ENCODE measurements around the gene MLST8. TPM values are rescaled to one million over a fixed set of nuclear protein-coding genes. Genes with fewer than 3 reads are reported as not detected.

Gene MLST8
- total and polyA plus RNA-seq, 2 donors (not counting 3 experiments of a cell fraction or from before 2014, with no cell fraction given) = 36.9 to 129 TPM

DNA sequence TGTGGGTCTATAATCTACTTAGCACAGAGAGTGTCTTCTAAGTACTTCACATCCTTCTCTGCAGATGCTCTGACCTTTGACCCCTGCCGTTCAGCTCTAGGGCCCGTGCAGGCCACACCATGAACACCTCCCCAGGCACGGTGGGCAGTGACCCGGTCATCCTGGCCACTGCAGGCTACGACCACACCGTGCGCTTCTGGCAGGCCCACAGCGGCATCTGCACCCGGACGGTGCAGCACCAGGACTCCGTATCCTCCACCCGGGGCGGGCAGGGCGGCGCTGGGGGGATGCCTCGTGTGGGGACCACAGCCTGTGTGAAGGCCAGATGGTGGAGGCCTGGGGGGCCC, 686 bp downstream of the MLST8 start:
- Histone ChIP-seq H3K27ac (ENCODE audit: insufficient read depth, low read depth, low read length) (no peak overlapping the region), H4K20me1 (replicated peaks; ENCODE audit: control insufficient read depth, extremely low read depth, insufficient read depth, low read length) (no peaks in the 10 kb centered on the region), H3K9me3 (replicated peaks; ENCODE audit: control insufficient read depth, insufficient read depth, low read length) (no peaks in the 10 kb centered on the region), H3K27me3 (ENCODE audit: control insufficient read depth in 2 of 2, insufficient read depth in 2 of 2, low read length in 2 of 2) (no peaks in the 10 kb centered on the region), H3K4me3 (replicated peaks in 1 of 3; ENCODE audit: insufficient read depth in 1 of 3, low read depth in 1 of 3, low read length in 3 of 3) (peak overlapping the region; percentile 58 to 91 (median 73)), H3K9ac (replicated peaks; ENCODE audit: extremely low read depth, insufficient read depth, low read length) (peak overlapping the region; percentile 88), H3K4me2 (ENCODE audit: insufficient read depth, low read length) (peak overlapping the region; percentile 72), H2AFZ (ENCODE audit: low read depth, low read length) (peak overlapping the region; percentile 61), H3K79me2 (ENCODE audit: control insufficient read depth, insufficient read depth, low read length) (peaks cover 7% of the 10 kb centered on the region), H3K9me1 (replicated peaks; ENCODE audit: control insufficient read depth, extremely low read depth, insufficient read depth, low read length) (no peaks in the 10 kb centered on the region), H3K36me3 (ENCODE audit: control insufficient read depth in 2 of 2, extremely low read depth in 1 of 2, insufficient read depth in 2 of 2, low read length in 2 of 2) (peaks cover 0 to 22% of the 10 kb centered on the region in 2 experiments), H3K4me1 (ENCODE audit: control insufficient read depth, extremely low read depth, insufficient read depth, low read length) (peaks cover 10% of the 10 kb centered on the region)
- ChIA-PET CTCF (interaction anchor here (1.0 kb wide), 1 partner anchor 49 kb away, joined by 3 read pairs; no protein-coding TSS in a partner anchor), POLR2A (interaction anchor here (1.3 kb wide), 1 partner anchor 51 kb away, joined by 5 read pairs; the partner anchor contains the start of gene TRAF7)
- intact Hi-C loops (cut with micrococcal nuclease) = loop anchor here (1.0 kb wide), 3 partner anchors 9 to 51 kb away; partner anchors contain the start of genes E4F1 and TRAF7
- DNase-seq (ENCODE audit: low read depth, low spot score) (no peak), FAIRE-seq (no peak)
- dilution Hi-C loops (cut with MboI; ENCODE audit: extremely low pct_ligation_motif_present, low sequenced_read_pairs) = no loop called here
- BruUV-seq (replicated peaks) = TSS peak; percentile 28
- TF ChIP-seq, protein P1, sequence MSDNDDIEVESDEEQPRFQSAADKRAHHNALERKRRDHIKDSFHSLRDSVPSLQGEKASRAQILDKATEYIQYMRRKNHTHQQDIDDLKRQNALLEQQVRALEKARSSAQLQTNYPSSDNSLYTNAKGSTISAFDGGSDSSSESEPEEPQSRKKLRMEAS (IDR thresholded peaks at IDR 0.05; ENCODE audit: insufficient read depth, insufficient read length) = no peak
- TF ChIP-seq GATA2 (IDR thresholded peaks at IDR 0.05; ENCODE audit: insufficient read depth, insufficient read length, low read depth, low read length) (no peak), JUN (IDR thresholded peaks at IDR 0.05; ENCODE audit: borderline replicate concordance, insufficient read depth, insufficient read length, low read depth) (no peak), POLR2A (IDR thresholded peaks at IDR 0.05; ENCODE audit: low read depth, low read length) (no peak), MYC (IDR thresholded peaks at IDR 0.05; ENCODE audit: low read depth, low read length) (no peak), EZH2 (IDR thresholded peaks at IDR 0.05; ENCODE audit: borderline replicate concordance, low read depth, low read length, severe bottlenecking) (no peak), FOS (IDR thresholded peaks at IDR 0.05; ENCODE audit: borderline replicate concordance, insufficient read depth, low read length) (no peak), POLR2AphosphoS5 (IDR thresholded peaks at IDR 0.05; ENCODE audit: insufficient read depth, low read depth, low read length) (no peak)
- TF ChIP-seq, protein P2, sequence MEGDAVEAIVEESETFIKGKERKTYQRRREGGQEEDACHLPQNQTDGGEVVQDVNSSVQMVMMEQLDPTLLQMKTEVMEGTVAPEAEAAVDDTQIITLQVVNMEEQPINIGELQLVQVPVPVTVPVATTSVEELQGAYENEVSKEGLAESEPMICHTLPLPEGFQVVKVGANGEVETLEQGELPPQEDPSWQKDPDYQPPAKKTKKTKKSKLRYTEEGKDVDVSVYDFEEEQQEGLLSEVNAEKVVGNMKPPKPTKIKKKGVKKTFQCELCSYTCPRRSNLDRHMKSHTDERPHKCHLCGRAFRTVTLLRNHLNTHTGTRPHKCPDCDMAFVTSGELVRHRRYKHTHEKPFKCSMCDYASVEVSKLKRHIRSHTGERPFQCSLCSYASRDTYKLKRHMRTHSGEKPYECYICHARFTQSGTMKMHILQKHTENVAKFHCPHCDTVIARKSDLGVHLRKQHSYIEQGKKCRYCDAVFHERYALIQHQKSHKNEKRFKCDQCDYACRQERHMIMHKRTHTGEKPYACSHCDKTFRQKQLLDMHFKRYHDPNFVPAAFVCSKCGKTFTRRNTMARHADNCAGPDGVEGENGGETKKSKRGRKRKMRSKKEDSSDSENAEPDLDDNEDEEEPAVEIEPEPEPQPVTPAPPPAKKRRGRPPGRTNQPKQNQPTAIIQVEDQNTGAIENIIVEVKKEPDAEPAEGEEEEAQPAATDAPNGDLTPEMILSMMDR (IDR thresholded peaks at IDR 0.05; ENCODE audit: extremely low read depth in 1 of 2, insufficient read depth in 1 of 2, low read depth in 1 of 2, low read length in 2 of 2) = no peak

Measured in endothelial cell of umbilical vein (primary cell).